Astrocyte (in vitro differentiated cells and primary cell): ENCODE results near the gene CLMN.

Experiments used
- CTCF ChIP-seq: IDR thresholded peaks from 2 replicates; pipeline ENCODE4 v1.5.1; 2011; ENCODE audit warnings: low read depth, mild to moderate bottlenecking, inconsistent platforms, low read length, moderate library complexity; ENCODE audit not compliant: insufficient read depth
- EZH2 ChIP-seq: IDR thresholded peaks from 2 replicates; pipeline ENCODE4 v1.6.1; 2012; ENCODE audit warnings: mild to moderate bottlenecking, low read length, inconsistent platforms; ENCODE audit not compliant: insufficient read depth

- TF ChIP-seq CTCF (no peak), EZH2 (no peak)
Observed at GRCh38 chr14:95315579-95315978, 4.1 kb downstream of the CLMN start.
